SH-SY5Y (cell line): ENCODE data around the gene ITSN1.

Experiments used
- GATA2 ChIP-seq: IDR thresholded peaks from 2 replicates; pipeline ENCODE4 v1.6.1; 2011; ENCODE audit warnings: mild to moderate bottlenecking, low read depth, low read length
- GATA3 ChIP-seq: IDR thresholded peaks from 2 replicates; pipeline ENCODE4 v1.6.1; 2011; ENCODE audit warnings: low read depth, mild to moderate bottlenecking, low read length, moderate library complexity

DNA sequence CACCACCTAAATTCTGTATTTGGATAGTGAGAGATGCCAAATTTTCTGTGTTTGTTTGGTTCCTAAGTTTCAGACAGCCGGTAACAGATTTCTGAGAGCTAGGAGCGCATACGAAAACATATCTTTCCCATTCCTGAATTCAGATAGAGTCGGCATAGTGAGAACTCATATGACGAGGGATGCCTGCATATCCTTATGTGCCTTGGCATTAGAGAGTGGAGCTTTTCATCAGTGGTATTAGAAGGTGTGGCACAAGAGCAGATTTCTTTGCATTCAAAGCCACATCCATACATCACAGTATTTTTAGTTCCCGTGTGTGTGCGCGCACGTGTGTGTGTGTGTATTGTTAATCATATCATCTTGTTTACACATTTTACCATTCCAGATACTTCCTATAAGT lies 187.5 kb downstream of the ITSN1 start:
- no peak for TF ChIP-seq GATA3
- TF ChIP-seq GATA2 = no peak
